WTC11 (cell line): ENCODE measurements around the gene NAXD. TPM values are rescaled to one million over a fixed set of nuclear protein-coding genes. Genes with fewer than 3 reads are reported as not detected.
A peak's percentile ranks its signal among the peaks of the same experiment; 100 is the strongest.

Source experiments
- ATAC-seq: fragments of 200-7000 bp; cut with Tn5 transposase; 2 replicates; pipeline ENCODE4 v1.10.0; 2021; ENCODE audit warnings: mild to moderate bottlenecking, moderate library complexity
- CTCF ChIA-PET: fragments of 300-600 bp; sonication (Branson Sonifier 250); formaldehyde crosslinking; loops from one replicate; lab custom pipeline; 2021; ENCODE audit warnings: antibody characterized with exemption; lab: Charles Lee
- POLR2A ChIA-PET: fragments of 350-600 bp; sonication (Branson Sonifier 250); formaldehyde crosslinking; loops from one replicate; lab custom pipeline; 2021; ENCODE audit warnings: antibody characterized with exemption; lab: Charles Lee
- DNase-seq: peaks from one replicate; pipeline ENCODE4 v3.0.0; 2021; ENCODE audit warnings: low spot score
- H3K27ac Mint-ChIP-seq: 2 replicates; pipeline ENCODE4 v1.8.0; 2021; ENCODE audit warnings: mixed read lengths
- H3K27me3 Mint-ChIP-seq: 2 replicates; pipeline ENCODE4 v1.8.0; 2021; ENCODE audit warnings: low read depth, mild to moderate bottlenecking, moderate library complexity, mixed read lengths
- H3K36me3 Mint-ChIP-seq: 2 replicates; pipeline ENCODE4 v1.8.0; 2021; ENCODE audit warnings: mixed read lengths
- H3K4me1 Mint-ChIP-seq: 2 replicates; pipeline ENCODE4 v1.8.0; 2022; ENCODE audit warnings: mixed read lengths
- H3K4me3 Mint-ChIP-seq: 2 replicates; pipeline ENCODE4 v1.8.0; 2021; ENCODE audit warnings: mild to moderate bottlenecking, moderate library complexity, mixed read lengths
- H3K9me3 Mint-ChIP-seq: 2 replicates; pipeline ENCODE4 v1.8.0; 2021; ENCODE audit warnings: mixed read lengths
- ARID4B ChIP-seq: sonication (generic); formaldehyde crosslinking; IDR thresholded peaks from 2 replicates; pipeline ENCODE4 v1.8.0; 2023; ENCODE audit warnings: missing genetic modification reagents, mild to moderate bottlenecking, borderline replicate concordance
- ATF3 ChIP-seq: sonication (generic); formaldehyde crosslinking; conservative IDR thresholded peaks from 2 replicates; pipeline ENCODE4 v1.8.1; 2022; ENCODE audit warnings: mild to moderate bottlenecking, missing genetic modification reagents
- CREM ChIP-seq: sonication (generic); formaldehyde crosslinking; IDR thresholded peaks from 2 replicates; pipeline ENCODE4 v1.8.1; 2022; ENCODE audit warnings: mild to moderate bottlenecking, missing genetic modification reagents, moderate library complexity
- E2F4 ChIP-seq: sonication (generic); formaldehyde crosslinking; IDR thresholded peaks from 2 replicates; pipeline ENCODE4 v1.8.1; 2022; ENCODE audit warnings: low read depth, mild to moderate bottlenecking, moderate library complexity, missing genetic modification reagents, borderline replicate concordance
- FOXP4 ChIP-seq: sonication (generic); formaldehyde crosslinking; IDR thresholded peaks from 2 replicates; pipeline ENCODE4 v1.8.0; 2022; ENCODE audit warnings: mild to moderate bottlenecking, missing genetic modification reagents
- GABPB1 ChIP-seq: sonication (generic); formaldehyde crosslinking; IDR thresholded peaks from 2 replicates; pipeline ENCODE4 v1.8.1; 2023; ENCODE audit warnings: mild to moderate bottlenecking, missing genetic modification reagents
- GRHL2 ChIP-seq: fragments of 250-450 bp; sonication (Bioruptor Pico); IDR thresholded peaks from 2 replicates; pipeline ENCODE4 v1.8.0; 2022; ENCODE audit warnings: mild to moderate bottlenecking, moderate library complexity; ENCODE audit not compliant: insufficient replicate concordance, severe bottlenecking
- HMGXB4 ChIP-seq: sonication (generic); formaldehyde crosslinking; IDR thresholded peaks from 2 replicates; pipeline ENCODE4 v1.8.1; 2023; ENCODE audit warnings: mild to moderate bottlenecking, moderate library complexity, missing genetic modification reagents
- PRDM15 ChIP-seq: sonication (generic); formaldehyde crosslinking; IDR thresholded peaks from 2 replicates; pipeline ENCODE4 v1.8.0; 2022; ENCODE audit warnings: missing genetic modification reagents
- PREB ChIP-seq: sonication (generic); formaldehyde crosslinking; IDR thresholded peaks from 2 replicates; pipeline ENCODE4 v1.8.1; 2022; ENCODE audit warnings: mild to moderate bottlenecking, missing genetic modification reagents, moderate library complexity, borderline replicate concordance
- SOX15 ChIP-seq: fragments of 250-450 bp; sonication (Bioruptor Pico); IDR thresholded peaks from 2 replicates; pipeline ENCODE4 v1.9.0; 2021; ENCODE audit warnings: mild to moderate bottlenecking
- ZNF232 ChIP-seq: sonication (generic); formaldehyde crosslinking; IDR thresholded peaks from 2 replicates; pipeline ENCODE4 v1.8.0; 2022; ENCODE audit warnings: mild to moderate bottlenecking, missing genetic modification reagents
- ZNF512 ChIP-seq: sonication (generic); formaldehyde crosslinking; IDR thresholded peaks from 2 replicates; pipeline ENCODE4 v1.8.1; 2022; ENCODE audit warnings: missing genetic modification reagents, borderline replicate concordance
- total RNA-seq: library from RNA; stranded (reverse); gene quantifications from 3 replicates; pipeline ENCODE4 v1.2.3, GENCODE V29; 2021

Gene NAXD
- total RNA-seq, 1 experiment from 2014 or later, result 29.3 TPM

GRCh38 chr13:110664673-110665072 is 49.3 kb downstream of the NAXD start:
- no peaks in the 10 kb centered on the region for H3K27me3 Mint-ChIP-seq
- H3K27ac Mint-ChIP-seq, result no peak overlapping the region
- ATAC-seq (no peak), DNase-seq (no peak)
- peaks cover 88% of the 10 kb centered on the region for H3K36me3 Mint-ChIP-seq
- POLR2A ChIA-PET, result no interaction called here
- CTCF ChIA-PET, result no interaction called here
- TF ChIP-seq GRHL2 (CRISPR knock-in tag), result no peak
- TF ChIP-seq E2F4 (CRISPR knock-in tag), result no peak
- no peak for TF ChIP-seq ARID4B (CRISPR knock-in tag)
- TF ChIP-seq ZNF512, result no peak
- no peak overlapping the region for H3K4me3 Mint-ChIP-seq
- peaks cover 7% of the 10 kb centered on the region for H3K4me1 Mint-ChIP-seq
- peaks cover 30% of the 10 kb centered on the region for H3K9me3 Mint-ChIP-seq

- no peak for DNase-seq
- H3K27ac Mint-ChIP-seq, result peak overlapping the region; percentile 70; the same call in 1 of the 2 replicates
- ChIA-PET CTCF (interaction anchor here (1.5 kb wide), 1 partner anchor 20 kb away, joined by 4 read pairs; no protein-coding TSS in a partner anchor), POLR2A (no interaction called here)
- H3K27me3 Mint-ChIP-seq, result no peaks in the 10 kb centered on the region
- peaks cover 88% of the 10 kb centered on the region for H3K36me3 Mint-ChIP-seq
- peaks cover 30% of the 10 kb centered on the region for H3K9me3 Mint-ChIP-seq
- TF ChIP-seq FOXP4 (no peak), SOX15 (CRISPR knock-in tag) (no peak), ATF3 (no peak), GABPB1 (CRISPR knock-in tag) (no peak), CREM (CRISPR knock-in tag) (no peak), GRHL2 (CRISPR knock-in tag) (no peak), PREB (CRISPR knock-in tag) (no peak), PRDM15 (no peak), ZNF232 (CRISPR knock-in tag) (no peak), HMGXB4 (no peak)
- TF ChIP-seq, all 79 proteins: peak for 0
- H3K4me3 Mint-ChIP-seq, result no peak overlapping the region
- no peak for ATAC-seq
- H3K4me1 Mint-ChIP-seq, result peaks cover 7% of the 10 kb centered on the region
Observed at GRCh38 chr13:110665491-110666254, 50.3 kb downstream of the NAXD start.
